ENCODE results near the gene TGFBR2.

Gene TGFBR2

GRCh38 chr3:30625541-30626438, 19.4 kb downstream of the TGFBR2 start:
- Histone ChIP-seq H4K20me1 (peaks cover 100% of the 10 kb centered on the region), H3K27me3 (no peaks in the 10 kb centered on the region), H3K4me3 (no peak overlapping the region), H3K27ac (peak overlapping the region; percentile 57; the same call in 1 of the 2 replicates), H3K9ac (no peak overlapping the region), H3K36me3 (peaks cover 90% of the 10 kb centered on the region), H3K4me1 (peaks cover 99% of the 10 kb centered on the region), H3K4me2 (peak overlapping the region; percentile 53), H3K9me3 (no peaks in the 10 kb centered on the region)
- TF ChIP-seq Cebpa-rat (IDR thresholded peaks at IDR 0.05) = no peak

DNA sequence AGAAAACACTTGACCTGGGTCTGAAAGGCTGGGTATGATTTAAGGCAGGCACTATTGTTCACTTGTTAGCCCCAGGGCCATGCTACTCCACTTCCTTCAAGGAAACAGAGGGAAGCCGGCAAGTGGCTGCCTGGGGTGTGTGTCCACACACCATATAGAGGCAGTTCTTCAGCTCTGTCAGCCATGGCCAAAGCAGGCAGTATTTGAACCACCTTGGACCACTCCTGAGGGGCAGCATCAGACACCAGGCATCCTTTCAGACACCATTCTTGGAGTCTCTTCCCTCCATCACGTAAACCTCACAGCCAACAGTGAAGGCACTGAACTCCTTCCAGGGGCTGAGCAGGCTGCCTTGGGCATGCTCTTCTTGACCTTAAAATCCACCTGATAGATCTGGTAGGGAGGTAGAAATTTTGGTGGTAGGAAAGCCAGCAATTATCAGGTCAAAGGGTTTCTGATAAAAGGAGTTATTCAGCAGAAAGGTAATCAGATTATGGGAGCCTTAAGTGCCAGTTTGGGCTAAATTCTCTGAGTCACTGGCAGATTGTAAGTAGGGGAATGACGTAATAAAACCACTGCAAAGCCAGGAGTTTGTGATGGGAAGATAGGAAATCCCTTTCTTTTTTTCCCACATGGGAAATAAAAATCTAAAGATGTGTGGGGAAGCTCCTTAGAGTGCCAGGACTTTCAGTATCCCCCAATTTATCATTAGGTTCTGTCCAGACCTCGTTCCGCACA, 20.2 kb downstream of the TGFBR2 start:
- H3K9ac ChIP-seq = no peak overlapping the region
- H3K27me3 ChIP-seq = no peaks in the 10 kb centered on the region
- H3K27ac ChIP-seq = peak overlapping the region; percentile 57; the same call in 1 of the 2 replicates
- peaks cover 99% of the 10 kb centered on the region for H3K4me1 ChIP-seq
- no peaks in the 10 kb centered on the region for H3K9me3 ChIP-seq
- peak overlapping the region; percentile 53 for H3K4me2 ChIP-seq
- TF ChIP-seq Cebpa-rat (IDR thresholded peaks at IDR 0.05) = no peak
- no peak overlapping the region for H3K4me3 ChIP-seq
- H3K36me3 ChIP-seq = peaks cover 88% of the 10 kb centered on the region
- H4K20me1 ChIP-seq = peaks cover 100% of the 10 kb centered on the region

DNA sequence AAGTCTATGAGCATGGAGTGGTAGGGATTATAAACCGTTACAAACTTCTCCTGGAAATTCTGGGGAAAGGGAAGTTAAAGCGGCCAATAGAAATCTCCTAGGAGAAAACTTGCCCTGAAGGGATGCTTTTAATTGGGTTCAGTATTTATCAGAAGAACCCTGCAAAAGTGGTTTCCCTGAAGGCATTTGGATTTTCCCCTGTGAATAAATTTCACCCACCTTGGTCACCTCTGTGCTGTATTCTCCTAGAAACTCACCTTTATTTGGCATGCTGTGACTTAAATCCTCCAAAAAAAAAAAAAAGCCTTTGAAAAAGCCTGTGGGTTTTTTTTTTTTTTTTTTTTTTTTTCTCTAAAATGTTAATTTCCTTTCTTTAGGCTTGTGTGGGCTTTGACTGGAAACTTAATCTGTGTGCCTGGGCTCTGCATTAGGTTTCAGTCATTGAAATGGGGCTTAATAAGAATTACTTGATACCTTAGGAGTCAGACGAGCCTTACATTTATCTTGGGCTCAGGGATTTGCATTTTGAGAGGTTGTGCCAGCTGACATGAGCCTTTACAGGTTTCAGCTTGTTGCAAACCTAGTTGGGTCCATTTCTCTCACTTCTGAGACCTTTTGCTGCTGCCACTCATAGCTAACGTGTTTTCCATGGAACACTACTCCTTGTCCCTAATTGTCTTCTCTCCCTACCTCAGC, 22.0 kb downstream of the TGFBR2 start:
- TF ChIP-seq Cebpa-rat (IDR thresholded peaks at IDR 0.05) = no peak
- Histone ChIP-seq H3K27me3 (no peaks in the 10 kb centered on the region), H3K27ac (peak overlapping the region; percentile 12; the same call in 1 of the 2 replicates), H4K20me1 (peaks cover 100% of the 10 kb centered on the region), H3K4me1 (peaks cover 99% of the 10 kb centered on the region), H3K9ac (peak overlapping the region; percentile 49), H3K4me2 (peak overlapping the region; percentile 53), H3K36me3 (peaks cover 92% of the 10 kb centered on the region), H3K4me3 (no peak overlapping the region), H3K9me3 (no peaks in the 10 kb centered on the region)

DNA sequence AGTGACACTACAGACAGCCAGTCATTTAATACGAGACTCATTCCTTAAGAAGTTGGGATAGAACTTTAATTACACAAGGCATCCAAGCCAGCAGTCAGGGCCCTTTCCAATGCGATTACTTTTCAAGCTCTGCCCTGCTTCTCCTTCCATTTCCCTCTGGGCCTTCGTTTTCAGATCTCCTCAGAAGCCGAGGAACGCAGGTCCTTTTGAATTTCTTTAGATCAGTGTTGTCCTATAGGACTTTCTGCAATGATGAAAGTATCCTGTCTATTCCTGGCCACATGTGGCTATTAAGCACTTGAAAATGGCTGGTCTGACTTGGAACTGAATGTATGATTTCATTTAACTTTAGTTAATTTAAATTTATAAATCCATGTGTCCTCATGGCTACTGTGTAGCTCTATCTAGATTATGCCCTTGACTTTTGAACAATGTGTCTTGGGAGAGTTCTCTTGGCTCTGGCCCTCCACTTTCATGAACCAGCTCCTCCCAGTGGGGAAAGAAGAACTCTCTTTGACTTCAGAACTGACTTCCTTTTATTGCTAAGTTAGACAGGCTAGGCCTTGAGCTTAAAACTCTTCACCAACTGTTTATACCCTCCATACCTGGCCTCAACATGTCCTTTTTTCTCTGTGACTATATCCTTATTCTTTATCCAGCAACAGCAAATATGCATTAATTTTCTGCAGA, 22.6 kb downstream of the TGFBR2 start:
- Histone ChIP-seq H3K4me2 (peak overlapping the region; percentile 53), H3K36me3 (peaks cover 92% of the 10 kb centered on the region), H3K4me1 (peaks cover 99% of the 10 kb centered on the region), H3K4me3 (no peak overlapping the region), H3K27me3 (no peaks in the 10 kb centered on the region), H4K20me1 (peaks cover 100% of the 10 kb centered on the region), H3K9me3 (no peaks in the 10 kb centered on the region), H3K9ac (peak overlapping the region; percentile 49), H3K27ac (peak overlapping the region; percentile 12; the same call in 1 of the 2 replicates)
- no peak for TF ChIP-seq Cebpa-rat (IDR thresholded peaks at IDR 0.05)

GRCh38 chr3:30629746-30630145, 23.3 kb downstream of the TGFBR2 start:
- Histone ChIP-seq H3K4me1 (peaks cover 100% of the 10 kb centered on the region), H3K27ac (no peak overlapping the region), H4K20me1 (peaks cover 100% of the 10 kb centered on the region), H3K27me3 (no peaks in the 10 kb centered on the region), H3K4me2 (peak overlapping the region; percentile 53), H3K36me3 (peaks cover 92% of the 10 kb centered on the region), H3K9ac (no peak overlapping the region), H3K9me3 (no peaks in the 10 kb centered on the region), H3K4me3 (no peak overlapping the region)
- TF ChIP-seq Cebpa-rat (IDR thresholded peaks at IDR 0.05) = no peak

- Histone ChIP-seq H3K4me1 (peaks cover 100% of the 10 kb centered on the region), H3K36me3 (peaks cover 87% of the 10 kb centered on the region), H3K9ac (no peak overlapping the region), H3K4me2 (peak overlapping the region; percentile 53), H4K20me1 (peaks cover 100% of the 10 kb centered on the region), H3K4me3 (no peak overlapping the region), H3K27me3 (no peaks in the 10 kb centered on the region), H3K9me3 (no peaks in the 10 kb centered on the region), H3K27ac (peak overlapping the region; percentile 18; the same call in 1 of the 2 replicates)
- no peak for TF ChIP-seq Cebpa-rat (IDR thresholded peaks at IDR 0.05)
Measured at GRCh38 chr3:30630238-30631030, 24.0 kb downstream of the TGFBR2 start.

- no peaks in the 10 kb centered on the region for H3K9me3 ChIP-seq
- peaks cover 78% of the 10 kb centered on the region for H3K36me3 ChIP-seq
- no peak overlapping the region for H3K9ac ChIP-seq
- no peak overlapping the region for H3K27ac ChIP-seq
- H3K27me3 ChIP-seq = no peaks in the 10 kb centered on the region
- peaks cover 100% of the 10 kb centered on the region for H3K4me1 ChIP-seq
- TF ChIP-seq Cebpa-rat (IDR thresholded peaks at IDR 0.05) = no peak
- no peak overlapping the region for H3K4me3 ChIP-seq
- H3K4me2 ChIP-seq = peak overlapping the region; percentile 52
- H4K20me1 ChIP-seq = peaks cover 100% of the 10 kb centered on the region
Measured at GRCh38 chr3:30631243-30631904, 25.0 kb downstream of the TGFBR2 start.

GRCh38 chr3:30632065-30632464, 25.7 kb downstream of the TGFBR2 start:
- Histone ChIP-seq H3K36me3 (peaks cover 71% of the 10 kb centered on the region), H3K9me3 (no peaks in the 10 kb centered on the region), H3K9ac (no peak overlapping the region), H3K4me3 (no peak overlapping the region), H4K20me1 (peaks cover 100% of the 10 kb centered on the region), H3K4me2 (peak overlapping the region; percentile 52; the same call in 1 of the 2 replicates), H3K27me3 (no peaks in the 10 kb centered on the region), H3K27ac (no peak overlapping the region), H3K4me1 (peaks cover 100% of the 10 kb centered on the region)
- TF ChIP-seq Cebpa-rat (IDR thresholded peaks at IDR 0.05) = peak; percentile 68; the same call in 1 of the 2 replicates
